ENCODE data around the gene COL4A4. TPM values are rescaled to one million over a fixed set of nuclear protein-coding genes. Genes with fewer than 3 reads are reported as not detected.

COL4A4 gene
- total RNA-seq, 4 donors from 2014 or later = 0.90 to 5.7 (median 3.1) TPM

GRCh38 chr2:226981791-226982326 is 182.1 kb downstream of the COL4A4 start:
- H3K27ac ChIP-seq = no peak overlapping the region
- H3K4me3 ChIP-seq = no peak overlapping the region
- 78 to 82% methylated on average over 3 of the region's 3 CpGs for WGBS, 2 donors
- no peak for TF ChIP-seq POLR2A (IDR thresholded peaks at IDR 0.05)
- no peaks in the 10 kb centered on the region for H3K9me3 ChIP-seq
- peaks cover 0 to 39% (median 13%) of the 10 kb centered on the region in 4 donors for H3K4me1 ChIP-seq
- no peaks in the 10 kb centered on the region for H3K27me3 ChIP-seq
- H3K36me3 ChIP-seq = no peaks in the 10 kb centered on the region
- DNase-seq (ENCODE audit: low spot score in 2 of 2) = no peak

- no peak for DNase-seq (ENCODE audit: low spot score in 2 of 2)
- no peaks in the 10 kb centered on the region for H3K9me3 ChIP-seq
- H3K27ac ChIP-seq = no peak overlapping the region
- WGBS, 2 donors = 80 to 81% methylated on average over 4 of the region's 4 CpGs
- TF ChIP-seq EP300 (IDR thresholded peaks at IDR 0.05) (no peak), CTCF (IDR thresholded peaks at IDR 0.05) (no peak), POLR2A (IDR thresholded peaks at IDR 0.05) (no peak)
- H3K27me3 ChIP-seq = no peaks in the 10 kb centered on the region
- H3K4me1 ChIP-seq = peaks cover 0 to 23% (median under 1%) of the 10 kb centered on the region in 4 donors
- no peak overlapping the region for H3K4me3 ChIP-seq
- peaks cover 0 to under 1% (median 0%) of the 10 kb centered on the region in 3 donors for H3K36me3 ChIP-seq
Observed at GRCh38 chr2:226979004-226979403, 185.0 kb downstream of the COL4A4 start.

GRCh38 chr2:226978300-226978699 is 185.7 kb downstream of the COL4A4 start:
- 94 to 95% methylated on average over 7 of the region's 7 CpGs for WGBS, 2 donors
- H3K27me3 ChIP-seq = no peaks in the 10 kb centered on the region
- no peak overlapping the region for H3K4me3 ChIP-seq
- H3K9me3 ChIP-seq = no peaks in the 10 kb centered on the region
- H3K27ac ChIP-seq = no peak overlapping the region
- H3K36me3 ChIP-seq = peaks cover 0 to 6% (median 0%) of the 10 kb centered on the region in 3 donors
- H3K4me1 ChIP-seq = peaks cover 0 to 16% (median 0%) of the 10 kb centered on the region in 4 donors
- TF ChIP-seq EP300 (IDR thresholded peaks at IDR 0.05) = no peak
- TF ChIP-seq POLR2A (IDR thresholded peaks at IDR 0.05) = no peak
- TF ChIP-seq CTCF (IDR thresholded peaks at IDR 0.05) = no peak
- DNase-seq (ENCODE audit: low spot score in 2 of 2) = no peak

GRCh38 chr2:226977775-226978190 is 186.2 kb downstream of the COL4A4 start:
- 49 to 55% methylated on average over 2 of the region's 2 CpGs for WGBS, 2 donors

GRCh38 chr2:226973816-226974215 is 190.2 kb downstream of the COL4A4 start:
- DNase-seq (ENCODE audit: low spot score in 2 of 2) = no peak
- Histone ChIP-seq H3K9me3 (no peaks in the 10 kb centered on the region), H3K4me1 (peaks cover 0 to 16% (median 0%) of the 10 kb centered on the region in 4 donors), H3K27me3 (no peaks in the 10 kb centered on the region), H3K27ac (no peak overlapping the region), H3K36me3 (peaks cover 0 to 6% (median 0%) of the 10 kb centered on the region in 3 donors), H3K4me3 (no peak overlapping the region)
- 94% methylated on average over 10 of the region's 10 CpGs for WGBS, 2 donors
- TF ChIP-seq POLR2A (IDR thresholded peaks at IDR 0.05) (no peak), EP300 (IDR thresholded peaks at IDR 0.05) (no peak), CTCF (IDR thresholded peaks at IDR 0.05) (no peak)

More at GRCh38 chr2:226977775-226978190, 186.2 kb downstream of the COL4A4 start:
- peaks cover 0 to 6% (median 0%) of the 10 kb centered on the region in 3 donors for H3K36me3 ChIP-seq
- H3K27ac ChIP-seq = no peak overlapping the region
- H3K4me1 ChIP-seq = peaks cover 0 to 12% (median 0%) of the 10 kb centered on the region in 4 donors
- no peaks in the 10 kb centered on the region for H3K27me3 ChIP-seq
- DNase-seq (ENCODE audit: low spot score in 2 of 2) = no peak
- no peaks in the 10 kb centered on the region for H3K9me3 ChIP-seq
- TF ChIP-seq EP300 (IDR thresholded peaks at IDR 0.05) = no peak
- no peak for TF ChIP-seq POLR2A (IDR thresholded peaks at IDR 0.05)
- no peak for TF ChIP-seq CTCF (IDR thresholded peaks at IDR 0.05)
- H3K4me3 ChIP-seq = no peak overlapping the region

Data from tibial nerve (tissue), 4 donors.